ENCODE results near the gene LRRC45.

LRRC45 gene

DNA sequence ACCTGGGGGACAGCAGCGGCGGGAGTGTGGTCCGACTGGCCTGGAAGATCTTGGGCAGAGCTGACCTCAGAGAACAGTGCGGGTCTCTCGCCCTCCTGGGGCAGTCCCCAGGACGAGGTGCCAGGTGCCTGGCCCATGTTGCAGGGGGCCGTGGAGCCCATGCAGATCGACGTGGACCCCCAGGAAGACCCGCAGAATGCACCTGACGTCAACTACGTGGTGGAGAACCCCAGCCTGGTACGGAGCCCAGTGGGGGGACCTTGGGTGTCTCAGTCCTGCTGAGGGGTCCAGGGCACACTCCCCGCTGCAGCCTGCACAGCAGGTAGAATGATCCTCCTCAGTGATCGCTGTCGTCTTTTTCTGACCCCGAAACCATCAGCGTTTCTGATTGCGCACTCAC, 30.0 kb downstream of the LRRC45 start:
- Histone ChIP-seq H3K27ac (replicated peaks) (no peak overlapping the region; the same call in 1 of the 2 replicates), H3K4me3 (replicated peaks; ENCODE audit: insufficient read depth, low read length) (peak overlapping the region; percentile 78; the same call in 1 of the 2 replicates), H3K27me3 (ENCODE audit: insufficient read depth, poor library complexity, severe bottlenecking) (no peaks in the 10 kb centered on the region)
- DNase-seq (ENCODE audit: low read depth in 1 of 2, low spot score in 1 of 2) = no peak
- TF ChIP-seq, protein P1, sequence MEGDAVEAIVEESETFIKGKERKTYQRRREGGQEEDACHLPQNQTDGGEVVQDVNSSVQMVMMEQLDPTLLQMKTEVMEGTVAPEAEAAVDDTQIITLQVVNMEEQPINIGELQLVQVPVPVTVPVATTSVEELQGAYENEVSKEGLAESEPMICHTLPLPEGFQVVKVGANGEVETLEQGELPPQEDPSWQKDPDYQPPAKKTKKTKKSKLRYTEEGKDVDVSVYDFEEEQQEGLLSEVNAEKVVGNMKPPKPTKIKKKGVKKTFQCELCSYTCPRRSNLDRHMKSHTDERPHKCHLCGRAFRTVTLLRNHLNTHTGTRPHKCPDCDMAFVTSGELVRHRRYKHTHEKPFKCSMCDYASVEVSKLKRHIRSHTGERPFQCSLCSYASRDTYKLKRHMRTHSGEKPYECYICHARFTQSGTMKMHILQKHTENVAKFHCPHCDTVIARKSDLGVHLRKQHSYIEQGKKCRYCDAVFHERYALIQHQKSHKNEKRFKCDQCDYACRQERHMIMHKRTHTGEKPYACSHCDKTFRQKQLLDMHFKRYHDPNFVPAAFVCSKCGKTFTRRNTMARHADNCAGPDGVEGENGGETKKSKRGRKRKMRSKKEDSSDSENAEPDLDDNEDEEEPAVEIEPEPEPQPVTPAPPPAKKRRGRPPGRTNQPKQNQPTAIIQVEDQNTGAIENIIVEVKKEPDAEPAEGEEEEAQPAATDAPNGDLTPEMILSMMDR (IDR thresholded peaks at IDR 0.05; ENCODE audit: insufficient read depth, low read length) = no peak
- TF ChIP-seq SPI1 (IDR thresholded peaks at IDR 0.05; ENCODE audit: borderline replicate concordance, low read depth) (no peak), POLR2AphosphoS5 (IDR thresholded peaks at IDR 0.05; ENCODE audit: low read depth) (no peak), GABPA (IDR thresholded peaks at IDR 0.05; ENCODE audit: low read depth) (no peak)
- TF ChIP-seq, protein P2, sequence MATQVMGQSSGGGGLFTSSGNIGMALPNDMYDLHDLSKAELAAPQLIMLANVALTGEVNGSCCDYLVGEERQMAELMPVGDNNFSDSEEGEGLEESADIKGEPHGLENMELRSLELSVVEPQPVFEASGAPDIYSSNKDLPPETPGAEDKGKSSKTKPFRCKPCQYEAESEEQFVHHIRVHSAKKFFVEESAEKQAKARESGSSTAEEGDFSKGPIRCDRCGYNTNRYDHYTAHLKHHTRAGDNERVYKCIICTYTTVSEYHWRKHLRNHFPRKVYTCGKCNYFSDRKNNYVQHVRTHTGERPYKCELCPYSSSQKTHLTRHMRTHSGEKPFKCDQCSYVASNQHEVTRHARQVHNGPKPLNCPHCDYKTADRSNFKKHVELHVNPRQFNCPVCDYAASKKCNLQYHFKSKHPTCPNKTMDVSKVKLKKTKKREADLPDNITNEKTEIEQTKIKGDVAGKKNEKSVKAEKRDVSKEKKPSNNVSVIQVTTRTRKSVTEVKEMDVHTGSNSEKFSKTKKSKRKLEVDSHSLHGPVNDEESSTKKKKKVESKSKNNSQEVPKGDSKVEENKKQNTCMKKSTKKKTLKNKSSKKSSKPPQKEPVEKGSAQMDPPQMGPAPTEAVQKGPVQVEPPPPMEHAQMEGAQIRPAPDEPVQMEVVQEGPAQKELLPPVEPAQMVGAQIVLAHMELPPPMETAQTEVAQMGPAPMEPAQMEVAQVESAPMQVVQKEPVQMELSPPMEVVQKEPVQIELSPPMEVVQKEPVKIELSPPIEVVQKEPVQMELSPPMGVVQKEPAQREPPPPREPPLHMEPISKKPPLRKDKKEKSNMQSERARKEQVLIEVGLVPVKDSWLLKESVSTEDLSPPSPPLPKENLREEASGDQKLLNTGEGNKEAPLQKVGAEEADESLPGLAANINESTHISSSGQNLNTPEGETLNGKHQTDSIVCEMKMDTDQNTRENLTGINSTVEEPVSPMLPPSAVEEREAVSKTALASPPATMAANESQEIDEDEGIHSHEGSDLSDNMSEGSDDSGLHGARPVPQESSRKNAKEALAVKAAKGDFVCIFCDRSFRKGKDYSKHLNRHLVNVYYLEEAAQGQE (IDR thresholded peaks at IDR 0.05; ENCODE audit: insufficient replicate concordance, low read depth) = no peak

DNA sequence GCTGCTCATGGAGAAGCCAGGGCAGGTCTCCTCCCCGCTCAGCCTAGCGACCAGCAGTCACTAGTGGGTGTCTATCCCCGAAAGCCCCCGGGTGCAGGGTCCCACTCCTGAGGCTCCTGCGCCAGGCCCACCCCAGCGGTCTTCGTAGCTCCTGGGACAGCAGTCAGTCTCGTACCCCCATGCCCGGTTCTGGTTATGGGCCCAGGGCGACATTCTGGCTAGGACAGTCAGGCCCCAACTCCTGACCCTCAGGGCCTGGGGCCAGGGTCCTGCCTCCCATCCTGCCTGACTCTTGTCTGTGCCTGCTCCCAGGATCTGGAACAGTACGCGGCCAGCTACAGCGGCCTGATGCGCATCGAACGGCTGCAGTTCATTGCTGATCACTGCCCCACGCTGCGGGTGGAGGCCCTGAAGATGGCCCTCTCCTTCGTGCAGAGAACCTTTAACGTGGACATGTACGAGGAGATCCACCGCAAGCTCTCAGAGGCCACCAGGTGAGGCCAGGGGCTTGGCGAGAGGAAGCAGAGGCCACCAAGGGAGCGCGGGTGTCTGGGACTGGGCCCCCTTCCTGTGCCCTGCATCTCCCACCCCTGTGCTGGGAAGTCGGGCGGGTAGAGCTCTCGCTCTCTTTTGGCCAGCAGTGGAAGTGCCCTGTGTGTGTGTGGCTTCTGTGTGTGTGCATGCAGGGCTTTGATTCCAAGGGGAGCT, 30.6 kb downstream of the LRRC45 start:
- no peak for DNase-seq (ENCODE audit: low read depth in 1 of 2, low spot score in 1 of 2)
- TF ChIP-seq, protein P1 (IDR thresholded peaks at IDR 0.05; ENCODE audit: insufficient read depth, low read length) = no peak
- TF ChIP-seq, protein P2 (IDR thresholded peaks at IDR 0.05; ENCODE audit: insufficient replicate concordance, low read depth) = no peak
- TF ChIP-seq POLR2AphosphoS5 (IDR thresholded peaks at IDR 0.05; ENCODE audit: low read depth) (no peak), SPI1 (IDR thresholded peaks at IDR 0.05; ENCODE audit: borderline replicate concordance, low read depth) (no peak)
- Histone ChIP-seq H3K27me3 (ENCODE audit: insufficient read depth, poor library complexity, severe bottlenecking) (no peaks in the 10 kb centered on the region), H3K27ac (replicated peaks) (no peak overlapping the region), H3K4me3 (replicated peaks; ENCODE audit: insufficient read depth, low read length) (no peak overlapping the region)

DNA sequence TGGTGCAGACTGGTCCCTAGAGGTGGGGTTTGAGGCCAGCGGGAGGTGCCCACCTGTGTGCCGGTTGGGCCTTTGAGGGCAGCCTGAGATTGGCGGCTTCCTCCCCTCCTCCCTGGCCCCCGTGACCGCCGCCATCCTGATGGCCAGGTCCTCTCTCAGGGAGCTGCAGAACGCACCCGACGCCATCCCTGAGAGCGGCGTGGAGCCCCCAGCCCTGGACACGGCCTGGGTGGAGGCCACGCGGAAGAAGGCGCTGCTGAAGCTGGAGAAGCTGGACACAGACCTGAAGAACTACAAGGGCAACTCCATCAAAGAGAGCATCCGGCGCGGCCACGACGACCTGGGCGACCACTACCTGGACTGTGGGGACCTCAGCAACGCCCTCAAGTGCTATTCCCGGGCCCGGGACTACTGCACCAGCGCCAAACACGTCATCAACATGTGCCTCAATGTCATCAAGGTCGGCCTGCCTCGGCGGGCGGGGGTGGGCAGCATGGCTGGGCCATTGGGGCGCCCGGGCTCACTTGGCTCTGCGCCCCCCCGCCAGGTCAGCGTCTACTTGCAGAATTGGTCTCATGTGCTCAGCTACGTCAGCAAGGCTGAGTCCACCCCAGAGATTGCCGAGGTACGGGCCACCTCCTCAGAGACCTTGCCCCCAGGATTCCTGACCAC, 31.4 kb downstream of the LRRC45 start:
- Histone ChIP-seq H3K27ac (replicated peaks) (no peak overlapping the region), H3K4me3 (replicated peaks; ENCODE audit: insufficient read depth, low read length) (no peak overlapping the region), H3K27me3 (ENCODE audit: insufficient read depth, poor library complexity, severe bottlenecking) (no peaks in the 10 kb centered on the region)
- TF ChIP-seq POLR2AphosphoS5 (IDR thresholded peaks at IDR 0.05; ENCODE audit: low read depth) = no peak; the same call in 1 of the 2 replicates
- TF ChIP-seq GABPA (IDR thresholded peaks at IDR 0.05; ENCODE audit: low read depth) = no peak
- TF ChIP-seq SPI1 (IDR thresholded peaks at IDR 0.05; ENCODE audit: borderline replicate concordance, low read depth) = no peak
- TF ChIP-seq, protein P2 (IDR thresholded peaks at IDR 0.05; ENCODE audit: insufficient replicate concordance, low read depth) = no peak
- TF ChIP-seq, protein P1 (IDR thresholded peaks at IDR 0.05; ENCODE audit: insufficient read depth, low read length) = no peak
- DNase-seq (ENCODE audit: low read depth in 1 of 2, low spot score in 1 of 2) = no peak

All from HL-60 (cell line).